ENCODE results near the gene CDH10. TPM values are rescaled to one million over a fixed set of nuclear protein-coding genes. Genes with fewer than 3 reads are reported as not detected.

The CDH10 gene
- total and polyA plus RNA-seq, 7 donors = under 0.01 to 0.54 (median 0.24) TPM; not detected in 3

- Histone ChIP-seq H3K4me3 (no peak overlapping the region), H3K27ac (no peak overlapping the region), H3K27me3 (no peaks in the 10 kb centered on the region), H3K36me3 (no peaks in the 10 kb centered on the region), H3K4me1 (no peaks in the 10 kb centered on the region), H3K9me3 (no peaks in the 10 kb centered on the region)
- 34 to 63% methylated on average over 2 of the region's 2 CpGs for WGBS, 2 donors
- DNase-seq = no peak
- no peak for TF ChIP-seq POLR2AphosphoS5 (IDR thresholded peaks at IDR 0.05)
- TF ChIP-seq, protein P1, sequence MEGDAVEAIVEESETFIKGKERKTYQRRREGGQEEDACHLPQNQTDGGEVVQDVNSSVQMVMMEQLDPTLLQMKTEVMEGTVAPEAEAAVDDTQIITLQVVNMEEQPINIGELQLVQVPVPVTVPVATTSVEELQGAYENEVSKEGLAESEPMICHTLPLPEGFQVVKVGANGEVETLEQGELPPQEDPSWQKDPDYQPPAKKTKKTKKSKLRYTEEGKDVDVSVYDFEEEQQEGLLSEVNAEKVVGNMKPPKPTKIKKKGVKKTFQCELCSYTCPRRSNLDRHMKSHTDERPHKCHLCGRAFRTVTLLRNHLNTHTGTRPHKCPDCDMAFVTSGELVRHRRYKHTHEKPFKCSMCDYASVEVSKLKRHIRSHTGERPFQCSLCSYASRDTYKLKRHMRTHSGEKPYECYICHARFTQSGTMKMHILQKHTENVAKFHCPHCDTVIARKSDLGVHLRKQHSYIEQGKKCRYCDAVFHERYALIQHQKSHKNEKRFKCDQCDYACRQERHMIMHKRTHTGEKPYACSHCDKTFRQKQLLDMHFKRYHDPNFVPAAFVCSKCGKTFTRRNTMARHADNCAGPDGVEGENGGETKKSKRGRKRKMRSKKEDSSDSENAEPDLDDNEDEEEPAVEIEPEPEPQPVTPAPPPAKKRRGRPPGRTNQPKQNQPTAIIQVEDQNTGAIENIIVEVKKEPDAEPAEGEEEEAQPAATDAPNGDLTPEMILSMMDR (IDR thresholded peaks at IDR 0.05) = no peak
- no peak for TF ChIP-seq POLR2A (IDR thresholded peaks at IDR 0.05)
- TF ChIP-seq EP300 (IDR thresholded peaks at IDR 0.05) = no peak
- intact Hi-C loops (cut with DNase I) = no loop called here
These were observed 148.5 kb downstream of the CDH10 start for GRCh38 chr5:24496268-24496667.

- 64 to 80% methylated on average over 3 of the region's 3 CpGs for WGBS, 2 donors
- Histone ChIP-seq H3K27me3 (no peaks in the 10 kb centered on the region), H3K4me3 (no peak overlapping the region), H3K36me3 (no peaks in the 10 kb centered on the region), H3K4me1 (no peaks in the 10 kb centered on the region), H3K27ac (no peak overlapping the region), H3K9me3 (no peaks in the 10 kb centered on the region)
- intact Hi-C loops (cut with DNase I) = no loop called here
- TF ChIP-seq EP300 (IDR thresholded peaks at IDR 0.05) (no peak), POLR2A (IDR thresholded peaks at IDR 0.05) (no peak), POLR2AphosphoS5 (IDR thresholded peaks at IDR 0.05) (no peak)
- TF ChIP-seq, protein P1 (IDR thresholded peaks at IDR 0.05) = no peak
- DNase-seq = no peak
These were observed 152.5 kb downstream of the CDH10 start for GRCh38 chr5:24492229-24492628.

- no peak for DNase-seq
- no peaks in the 10 kb centered on the region for H3K36me3 ChIP-seq
- intact Hi-C loops (cut with DNase I) = no loop called here
- H3K4me1 ChIP-seq = no peaks in the 10 kb centered on the region
- 56 to 71% methylated on average over 3 of the region's 3 CpGs for WGBS, 2 donors
- H3K27me3 ChIP-seq = no peaks in the 10 kb centered on the region
- no peaks in the 10 kb centered on the region for H3K9me3 ChIP-seq
- H3K27ac ChIP-seq = no peak overlapping the region
- H3K4me3 ChIP-seq = no peak overlapping the region
- no peak for TF ChIP-seq POLR2A (IDR thresholded peaks at IDR 0.05)
- TF ChIP-seq POLR2AphosphoS5 (IDR thresholded peaks at IDR 0.05) = no peak
- TF ChIP-seq, protein P1 (IDR thresholded peaks at IDR 0.05) = no peak
- no peak for TF ChIP-seq EP300 (IDR thresholded peaks at IDR 0.05)
These were observed 153.3 kb downstream of the CDH10 start for GRCh38 chr5:24491490-24491889.

DNA sequence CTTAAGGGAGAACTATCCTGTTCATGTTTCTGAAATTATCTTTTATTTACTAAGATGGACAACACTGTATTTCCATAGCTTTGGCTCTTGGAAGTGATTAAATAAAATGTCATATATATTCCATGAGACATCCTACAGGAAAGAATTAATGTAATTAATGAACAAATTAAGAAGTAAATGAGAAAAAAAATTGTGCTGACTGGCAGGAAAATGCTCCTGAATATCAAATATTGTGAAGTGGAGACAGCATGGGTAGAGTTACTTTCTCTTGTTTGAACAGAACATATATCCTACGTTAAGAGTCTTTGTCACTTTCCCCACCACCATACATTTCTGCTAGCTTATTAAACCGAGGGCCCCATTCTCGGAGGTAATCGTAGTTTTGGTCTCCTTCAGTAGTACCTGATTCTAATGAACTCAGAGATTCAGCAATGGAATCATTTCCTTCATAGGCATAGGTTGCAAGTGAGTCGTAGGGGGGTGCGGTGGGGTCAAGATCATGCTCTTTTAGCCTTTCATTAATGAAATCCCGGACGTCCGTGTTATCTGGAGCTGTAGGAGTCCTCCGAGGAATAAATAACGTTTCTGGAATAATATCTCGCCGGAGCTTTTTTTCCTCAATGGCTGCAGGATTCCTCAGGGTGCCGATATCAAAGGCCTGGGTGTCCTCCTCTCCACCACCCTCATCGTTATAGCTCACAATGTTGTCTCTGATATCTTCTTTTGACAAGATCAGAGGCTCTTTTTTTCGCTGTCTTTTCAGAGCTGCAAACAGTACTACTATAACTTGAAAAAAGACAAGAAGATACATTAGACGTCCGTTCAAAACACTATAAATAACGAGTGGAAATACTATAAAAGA, 157.2 kb downstream of the CDH10 start:
- intact Hi-C loops (cut with DNase I) = no loop called here
- 82% methylated on average over 19 of the region's 19 CpGs for WGBS, 2 donors
- DNase-seq = no peak
- Histone ChIP-seq H3K36me3 (no peaks in the 10 kb centered on the region), H3K9me3 (no peaks in the 10 kb centered on the region), H3K27ac (no peak overlapping the region), H3K4me3 (no peak overlapping the region), H3K4me1 (no peaks in the 10 kb centered on the region), H3K27me3 (no peaks in the 10 kb centered on the region)
- TF ChIP-seq EP300 (IDR thresholded peaks at IDR 0.05) = no peak

DNA sequence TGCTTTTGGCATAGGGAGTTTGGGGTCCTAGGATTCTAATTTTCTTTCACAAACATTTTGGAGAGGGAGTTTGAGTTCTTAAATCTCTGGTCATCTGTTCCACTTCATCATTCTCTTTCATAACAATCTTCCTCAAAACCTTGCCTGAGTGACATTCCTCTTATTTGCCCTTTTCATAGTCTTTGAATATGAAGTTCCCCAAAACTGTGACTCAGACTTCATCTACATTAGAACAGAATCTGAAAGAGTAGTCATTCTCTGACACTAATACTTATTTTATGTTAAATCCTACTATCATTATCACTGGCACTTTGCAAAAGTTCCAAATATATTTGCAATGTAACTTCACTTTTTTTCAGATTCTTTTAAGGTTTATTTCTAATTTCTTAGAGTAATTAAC, 163.8 kb downstream of the CDH10 start:
- no peak for DNase-seq
- Histone ChIP-seq H3K27me3 (no peaks in the 10 kb centered on the region), H3K4me1 (no peaks in the 10 kb centered on the region), H3K9me3 (peaks cover 0 to 6% (median 0%) of the 10 kb centered on the region in 4 donors), H3K36me3 (no peaks in the 10 kb centered on the region), H3K4me3 (no peak overlapping the region), H3K27ac (no peak overlapping the region)
- intact Hi-C loops (cut with DNase I) = no loop called here
- no peak for TF ChIP-seq POLR2AphosphoS5 (IDR thresholded peaks at IDR 0.05)
- TF ChIP-seq EP300 (IDR thresholded peaks at IDR 0.05) = no peak
- TF ChIP-seq, protein P1 (IDR thresholded peaks at IDR 0.05) = no peak
- no peak for TF ChIP-seq POLR2A (IDR thresholded peaks at IDR 0.05)

Data from sigmoid colon (tissue), 7 donors.